CD14-positive monocyte (primary cell): Measurements from ENCODE around the gene RHOG. TPM values are rescaled to one million over a fixed set of nuclear protein-coding genes. Genes with fewer than 3 reads are reported as not detected.

ENCODE experiments used
- DNase-seq, 3 donors: peaks; one replicate each; pipeline ENCODE4 v3.0.0-alpha.2; 2011 to 2022
- H2AFZ ChIP-seq: 2 replicates; pipeline ENCODE4 v1.6.0; 2012; ENCODE audit warnings: mild to moderate bottlenecking, low read depth, low read length, inconsistent platforms; ENCODE audit not compliant: insufficient read depth, poor library complexity, severe bottlenecking
- H3K27ac ChIP-seq, 2 donors: 1 replicate in 1 of 2; 2 replicates in 1 of 2; pipeline ENCODE4 v1.5.1; 2012 to 2013; ENCODE audit warnings: low read length in 2 of 2, control low read depth in 1 of 2, inconsistent platforms in 1 of 2, low read depth in 1 of 2, mild to moderate bottlenecking in 1 of 2
- H3K27me3 ChIP-seq, 2 donors: one replicate each; pipeline versions ENCODE4 v1.6.0 to v1.6.1; 2011 to 2013; ENCODE audit warnings: low read length in 2 of 2; ENCODE audit not compliant: control insufficient read depth in 2 of 2, insufficient read depth in 2 of 2
- H3K36me3 ChIP-seq, 2 donors: replicated peaks in 1 of 2; 1 replicate in 1 of 2; 2 replicates in 1 of 2; pipeline versions ENCODE4 v1.5.1 to v1.6.1; 2012 to 2013; ENCODE audit warnings: low read length in 2 of 2, control low read depth in 1 of 2, inconsistent platforms in 1 of 2, mild to moderate bottlenecking in 1 of 2; ENCODE audit not compliant: insufficient read depth in 2 of 2, control insufficient read depth in 1 of 2
- H3K4me1 ChIP-seq, 2 donors: 1 replicate in 1 of 2; 2 replicates in 1 of 2; pipeline versions ENCODE4 v1.5.1 to v1.6.1; 2012 to 2013; ENCODE audit warnings: low read length in 2 of 2, control low read depth in 1 of 2, inconsistent platforms in 1 of 2, mild to moderate bottlenecking in 1 of 2, moderate library complexity in 1 of 2; ENCODE audit not compliant: insufficient read depth in 2 of 2, control insufficient read depth in 1 of 2
- H3K4me2 ChIP-seq: replicated peaks from 2 replicates; pipeline ENCODE3; 2012; ENCODE audit warnings: low read length, moderate library complexity, mild to moderate bottlenecking; ENCODE audit not compliant: poor library complexity, severe bottlenecking; ENCODE audit errors: extremely low read depth
- H3K4me3 ChIP-seq, 3 experiments: fragments of 200-600 bp in 1 of 3; sonication (generic) in 1 of 3; replicated peaks in 1 of 3; 1 replicate in 2 of 3; 2 replicates in 1 of 3; pipeline ENCODE4 v1.5.1; 2011 to 2013; ENCODE audit warnings: low read length in 3 of 3, mild to moderate bottlenecking in 3 of 3, control low read depth in 2 of 3, low read depth in 2 of 3, inconsistent platforms in 1 of 3, moderate library complexity in 1 of 3
- H3K79me2 ChIP-seq: 2 replicates; pipeline ENCODE4 v1.6.0; 2012; ENCODE audit warnings: mild to moderate bottlenecking, control low read depth, inconsistent platforms, low read length, moderate library complexity; ENCODE audit not compliant: insufficient read depth
- H3K9ac ChIP-seq: 2 replicates; pipeline ENCODE4 v1.6.0; 2017; ENCODE audit warnings: low read length, mild to moderate bottlenecking; ENCODE audit not compliant: insufficient read depth, poor library complexity, severe bottlenecking
- H3K9me3 ChIP-seq, 2 donors: replicated peaks in 1 of 2; 1 replicate in 1 of 2; 2 replicates in 1 of 2; pipeline versions ENCODE4 v1.5.1 to v1.6.1; 2012 to 2013; ENCODE audit warnings: low read length in 2 of 2, control low read depth in 1 of 2; ENCODE audit not compliant: control insufficient read depth in 1 of 2, insufficient read depth in 1 of 2
- H4K20me1 ChIP-seq: 2 replicates; pipeline ENCODE4 v1.6.0; 2012; ENCODE audit warnings: mild to moderate bottlenecking, low read length, control low read depth, moderate library complexity; ENCODE audit not compliant: insufficient read depth
- H3K27ac Mint-ChIP-seq, 7 donors: one replicate each; pipeline ENCODE4 v1.8.0; 2020; ENCODE audit warnings: mild to moderate bottlenecking in 7 of 7, mixed read lengths in 7 of 7, moderate library complexity in 6 of 7, inconsistent platforms in 2 of 7
- H3K27me3 Mint-ChIP-seq, 3 donors: one replicate each; pipeline ENCODE4 v1.8.0; 2021 to 2022; ENCODE audit warnings: low read depth in 3 of 3, mild to moderate bottlenecking in 3 of 3, mixed read lengths in 3 of 3, moderate library complexity in 3 of 3, inconsistent platforms in 1 of 3
- H3K36me3 Mint-ChIP-seq, 2 donors: one replicate each; pipeline ENCODE4 v1.8.0; 2020; ENCODE audit warnings: mixed read lengths in 2 of 2, inconsistent platforms in 1 of 2, mild to moderate bottlenecking in 1 of 2
- H3K4me1 Mint-ChIP-seq: one replicate; pipeline ENCODE4 v1.8.0; 2020; ENCODE audit warnings: mild to moderate bottlenecking, mixed read lengths
- H3K4me3 Mint-ChIP-seq, 2 donors: one replicate each; pipeline ENCODE4 v1.8.0; 2020; ENCODE audit warnings: mild to moderate bottlenecking in 2 of 2, mixed read lengths in 2 of 2, moderate library complexity in 1 of 2
- H3K9me3 Mint-ChIP-seq, 7 donors: one replicate each; pipeline ENCODE4 v1.8.0; 2020 to 2022; ENCODE audit warnings: mixed read lengths in 7 of 7, mild to moderate bottlenecking in 6 of 7, moderate library complexity in 6 of 7, inconsistent platforms in 2 of 7
- WGBS: methylation state at CpG from one replicate; pipeline ENCODE4 v1.1.5; 2013; ENCODE audit warnings: missing lambda C conversion rate; ENCODE audit not compliant: insufficient coverage; 5-methylcytosine and 5-hydroxymethylcytosine counted together
- intact Hi-C, 2 donors: fragments of 100-400 bp; cut with micrococcal nuclease; formaldehyde crosslinking; loops; one replicate each; pipeline versions ENCODE4 v1.15.0 to v1.15.1; 2023
- polyA plus RNA-seq, 3 donors: library from polyadenylated mRNA; depleted of rRNA in 1 of 3; unstranded in 2 of 3; stranded (reverse) in 1 of 3; fragments of 300-500 nt in 2 of 3; fragments of >200 nt in 1 of 3; fragmentation: Illumina TruSeq in 2 of 3; gene quantifications; 1 replicate in 2 of 3; 2 replicates in 1 of 3; pipeline ENCODE4 v1.2.3, GENCODE V29; 2012 to 2021
- TF ChIP-seq, protein P1 (sequence below): fragments of 200-600 bp; IDR thresholded peaks from one replicate; pipeline ENCODE4 v1.8.0; 2022; ENCODE audit warnings: antibody characterized with exemption, mild to moderate bottlenecking

Gene RHOG
- polyA plus RNA-seq, 3 donors = 315 to 505 (median 458) TPM

DNA sequence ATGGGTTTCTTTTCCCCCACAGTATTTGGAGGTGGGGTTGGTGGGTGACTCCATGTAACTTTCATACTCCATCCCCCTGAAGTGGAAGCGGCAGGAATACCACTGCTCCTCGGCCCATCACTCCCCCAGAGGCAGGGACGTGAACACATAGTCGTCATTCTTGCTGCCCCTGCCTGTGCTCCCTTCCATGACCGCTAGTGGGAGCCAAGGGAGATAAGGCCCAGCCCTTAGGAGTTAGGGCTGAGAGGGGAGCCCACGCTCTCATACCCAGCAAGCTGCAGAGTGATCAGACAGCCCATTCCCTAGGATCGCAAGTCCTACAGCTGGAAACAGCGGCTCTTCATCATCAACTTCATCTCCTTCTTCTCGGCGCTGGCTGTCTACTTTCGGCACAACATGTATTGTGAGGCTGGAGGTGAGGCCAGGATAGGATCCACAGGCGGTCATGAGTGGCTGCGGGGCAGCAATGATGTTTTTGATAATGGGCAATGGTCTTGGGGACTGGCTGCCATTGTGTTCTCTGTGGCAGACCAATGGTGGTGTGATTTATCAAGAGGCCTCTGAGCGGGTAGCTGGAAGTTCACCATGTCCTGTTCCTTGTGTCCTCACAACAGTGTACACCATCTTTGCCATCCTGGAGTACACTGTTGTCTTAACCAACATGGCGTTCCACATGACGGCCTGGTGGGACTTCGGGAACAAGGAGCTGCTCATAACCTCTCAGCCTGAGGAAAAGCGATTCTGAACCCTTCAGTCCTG, 15.9 kb downstream of the RHOG start:
- H3K4me2 ChIP-seq = peak overlapping the region; percentile 13
- no peak overlapping the region for H3K4me3 ChIP-seq
- H3K27me3 ChIP-seq = no peaks in the 10 kb centered on the region
- peaks cover 40 to 49% of the 10 kb centered on the region in 2 donors for H3K36me3 Mint-ChIP-seq
- H3K27me3 Mint-ChIP-seq = no peaks in the 10 kb centered on the region
- 51% methylated on average over 5 of the region's 18 CpGs for WGBS
- H3K27ac ChIP-seq = peak overlapping the region; percentile 64 to 67
- peak overlapping the region; percentile 80 to 91 (median 87) for H3K27ac Mint-ChIP-seq
- no peak overlapping the region for H2AFZ ChIP-seq
- no peak overlapping the region for H3K4me3 Mint-ChIP-seq
- peaks cover 33 to 48% of the 10 kb centered on the region in 2 donors for H3K4me1 ChIP-seq
- intact Hi-C loops = no loop called here
- H3K4me1 Mint-ChIP-seq = peaks cover 49% of the 10 kb centered on the region
- TF ChIP-seq, protein P1, sequence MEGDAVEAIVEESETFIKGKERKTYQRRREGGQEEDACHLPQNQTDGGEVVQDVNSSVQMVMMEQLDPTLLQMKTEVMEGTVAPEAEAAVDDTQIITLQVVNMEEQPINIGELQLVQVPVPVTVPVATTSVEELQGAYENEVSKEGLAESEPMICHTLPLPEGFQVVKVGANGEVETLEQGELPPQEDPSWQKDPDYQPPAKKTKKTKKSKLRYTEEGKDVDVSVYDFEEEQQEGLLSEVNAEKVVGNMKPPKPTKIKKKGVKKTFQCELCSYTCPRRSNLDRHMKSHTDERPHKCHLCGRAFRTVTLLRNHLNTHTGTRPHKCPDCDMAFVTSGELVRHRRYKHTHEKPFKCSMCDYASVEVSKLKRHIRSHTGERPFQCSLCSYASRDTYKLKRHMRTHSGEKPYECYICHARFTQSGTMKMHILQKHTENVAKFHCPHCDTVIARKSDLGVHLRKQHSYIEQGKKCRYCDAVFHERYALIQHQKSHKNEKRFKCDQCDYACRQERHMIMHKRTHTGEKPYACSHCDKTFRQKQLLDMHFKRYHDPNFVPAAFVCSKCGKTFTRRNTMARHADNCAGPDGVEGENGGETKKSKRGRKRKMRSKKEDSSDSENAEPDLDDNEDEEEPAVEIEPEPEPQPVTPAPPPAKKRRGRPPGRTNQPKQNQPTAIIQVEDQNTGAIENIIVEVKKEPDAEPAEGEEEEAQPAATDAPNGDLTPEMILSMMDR = peak; percentile 94
- peaks cover 41 to 49% of the 10 kb centered on the region in 2 donors for H3K36me3 ChIP-seq
- DNase-seq = peak; percentile 80 to 84 (median 82)
- no peak overlapping the region for H3K9ac ChIP-seq
- peaks cover 57% of the 10 kb centered on the region for H3K79me2 ChIP-seq
- H4K20me1 ChIP-seq = peaks cover 60% of the 10 kb centered on the region
- no peaks in the 10 kb centered on the region for H3K9me3 ChIP-seq
- H3K9me3 Mint-ChIP-seq = peaks cover 0 to 3% (median 0%) of the 10 kb centered on the region in 7 donors

DNA sequence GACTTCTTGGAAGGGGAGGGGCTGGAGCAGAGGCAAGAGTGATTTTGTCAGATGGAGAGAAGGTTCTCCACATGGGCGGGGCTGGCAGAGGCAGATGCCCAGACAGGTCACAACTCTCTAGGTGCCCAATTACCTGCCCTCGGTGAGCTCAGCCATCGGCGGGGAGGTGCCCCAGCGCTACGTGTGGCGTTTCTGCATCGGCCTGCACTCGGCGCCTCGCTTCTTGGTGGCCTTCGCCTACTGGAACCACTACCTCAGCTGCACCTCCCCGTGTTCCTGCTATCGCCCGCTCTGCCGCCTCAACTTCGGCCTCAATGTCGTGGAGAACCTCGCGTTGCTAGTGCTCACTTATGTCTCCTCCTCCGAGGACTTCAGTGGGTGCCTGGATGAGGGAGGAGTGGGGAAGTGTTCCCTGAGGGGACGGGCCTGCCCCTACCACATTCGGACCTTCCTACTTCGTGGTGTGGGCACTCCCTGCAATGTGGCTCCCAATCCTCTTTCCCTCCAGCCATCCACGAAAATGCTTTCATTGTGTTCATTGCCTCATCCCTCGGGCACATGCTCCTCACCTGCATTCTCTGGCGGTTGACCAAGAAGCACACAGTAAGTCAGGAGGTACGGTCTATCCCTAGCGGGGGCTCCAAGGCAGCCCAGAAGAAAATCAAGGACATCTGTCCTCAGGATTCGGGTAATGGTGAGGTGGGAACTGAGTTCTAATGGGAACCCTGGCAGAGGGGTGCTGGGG, 16.8 kb downstream of the RHOG start:
- no peak overlapping the region for H2AFZ ChIP-seq
- TF ChIP-seq, protein P1 = no peak
- peaks cover 47% of the 10 kb centered on the region for H3K79me2 ChIP-seq
- H3K27me3 ChIP-seq = no peaks in the 10 kb centered on the region
- Mint-ChIP-seq H3K27ac (peak overlapping the region in 5 of 7 donors; percentile 41 to 91 (median 87)), H3K36me3 (peaks cover 33 to 39% of the 10 kb centered on the region in 2 donors), H3K4me1 (peaks cover 41% of the 10 kb centered on the region), H3K4me3 (no peak overlapping the region), H3K9me3 (peaks cover 0 to 3% (median 0%) of the 10 kb centered on the region in 7 donors), H3K27me3 (no peaks in the 10 kb centered on the region)
- 93% methylated on average over 25 of the region's 30 CpGs for WGBS
- peaks cover 34 to 40% of the 10 kb centered on the region in 2 donors for H3K36me3 ChIP-seq
- DNase-seq = no peak
- H3K9me3 ChIP-seq = no peaks in the 10 kb centered on the region
- intact Hi-C loops = no loop called here
- no peak overlapping the region for H3K27ac ChIP-seq
- H3K9ac ChIP-seq = no peak overlapping the region
- peaks cover 50% of the 10 kb centered on the region for H4K20me1 ChIP-seq
- H3K4me2 ChIP-seq = no peak overlapping the region
- H3K4me3 ChIP-seq = no peak overlapping the region
- H3K4me1 ChIP-seq = peaks cover 25 to 38% of the 10 kb centered on the region in 2 donors
